Smooth muscle cell (in vitro differentiated cells): ENCODE results near the gene CFL1. TPM values are rescaled to one million over a fixed set of nuclear protein-coding genes. Genes with fewer than 3 reads are reported as not detected.

Source experiments
- DNase-seq: peaks from one replicate; lab custom pipeline; 2025; ENCODE audit not compliant: unreplicated experiment; lab: John Stamatoyannopoulos, UW
- H2AFZ ChIP-seq: fragments of 200-600 bp; sonication (generic); 2 replicates; pipeline ENCODE4 v1.6.0; 2016; ENCODE audit warnings: antibody characterized with exemption, low read depth, mild to moderate bottlenecking
- H3F3A ChIP-seq: fragments of 200-600 bp; sonication (generic); 2 replicates; pipeline ENCODE4 v1.6.0; 2017; ENCODE audit warnings: antibody characterized with exemption, low read depth
- H3K27ac ChIP-seq: fragments of 200-600 bp; sonication (generic); 2 replicates; pipeline ENCODE4 v1.5.1; 2016; ENCODE audit warnings: low read depth, mild to moderate bottlenecking
- H3K27me3 ChIP-seq: fragments of 200-600 bp; sonication (generic); 2 replicates; pipeline ENCODE4 v1.6.1; 2016; ENCODE audit warnings: low read depth, mild to moderate bottlenecking
- H3K36me3 ChIP-seq: fragments of 200-600 bp; sonication (generic); 2 replicates; pipeline ENCODE4 v1.5.1; 2016; ENCODE audit warnings: low read depth
- H3K4me1 ChIP-seq: fragments of 200-600 bp; sonication (generic); 2 replicates; pipeline ENCODE4 v1.5.1; 2016; ENCODE audit warnings: low read depth
- H3K4me2 ChIP-seq: fragments of 200-600 bp; sonication (generic); 2 replicates; pipeline ENCODE4 v1.6.0; 2016; ENCODE audit warnings: mild to moderate bottlenecking
- H3K4me3 ChIP-seq: fragments of 200-600 bp; sonication (generic); 2 replicates; pipeline ENCODE4 v1.5.1; 2016; ENCODE audit warnings: mild to moderate bottlenecking
- H3K79me2 ChIP-seq: fragments of 200-600 bp; sonication (generic); 2 replicates; pipeline ENCODE4 v1.6.0; 2016; ENCODE audit warnings: low read depth, mild to moderate bottlenecking
- H3K9ac ChIP-seq: fragments of 200-600 bp; sonication (generic); 2 replicates; pipeline ENCODE4 v1.6.0; 2016; ENCODE audit warnings: low read depth
- H3K9me3 ChIP-seq: fragments of 200-600 bp; sonication (generic); replicated peaks from 2 replicates; pipeline ENCODE4 v1.5.1; 2016; ENCODE audit warnings: low read depth
- H4K20me1 ChIP-seq: fragments of 200-600 bp; sonication (generic); 2 replicates; pipeline ENCODE4 v1.6.0; 2016; ENCODE audit warnings: low read depth
- CTCF ChIP-seq: fragments of 200-600 bp; sonication (generic); IDR thresholded peaks from 2 replicates; pipeline ENCODE4 v1.5.1; 2017; ENCODE audit warnings: borderline replicate concordance, mild to moderate bottlenecking, antibody characterized with exemption; ENCODE audit not compliant: insufficient read depth, poor library complexity, severe bottlenecking
- WGBS: methylation state at CpG from one replicate; pipeline ENCODE4 v1.1.7; 2016; ENCODE audit warnings: low lambda C conversion rate; 5-methylcytosine and 5-hydroxymethylcytosine counted together
- polyA plus RNA-seq: library from polyadenylated mRNA; unstranded; fragments of >200 nt; fragmentation: Nextera tagmentation; extraction: Ambion mirVana; gene quantifications from 2 replicates; pipeline ENCODE4 v1.2.1, GENCODE V29; 2016
- total RNA-seq: library from RNA; depleted of rRNA; stranded (reverse); fragments of >200 nt; gene quantifications from 2 replicates; pipeline ENCODE4 v1.2.3, GENCODE V29; 2014

The CFL1 gene
- total and polyA plus RNA-seq, 2 experiments from 2014 or later, result 1,255 to 3,052 TPM

GRCh38 chr11:65903068-65903481 is 45.1 kb upstream of the CFL1 start:
- Histone ChIP-seq H3K4me3 (no peak overlapping the region), H3K27ac (peak overlapping the region; percentile 82), H2AFZ (no peak overlapping the region), H4K20me1 (peaks cover 11% of the 10 kb centered on the region), H3K9ac (peak overlapping the region; percentile 72), H3K4me2 (peak overlapping the region; percentile 62), H3F3A (peaks cover 26% of the 10 kb centered on the region), H3K4me1 (peaks cover 25% of the 10 kb centered on the region), H3K27me3 (no peaks in the 10 kb centered on the region), H3K79me2 (peaks cover 15% of the 10 kb centered on the region), H3K36me3 (no peaks in the 10 kb centered on the region), H3K9me3 (no peaks in the 10 kb centered on the region)
- WGBS, result 3% methylated on average over 5 of the region's 5 CpGs
- DNase-seq, result peak; percentile 33
- no peak for TF ChIP-seq CTCF

- H3K4me2 ChIP-seq, result peak overlapping the region; percentile 99
- no peaks in the 10 kb centered on the region for H3K27me3 ChIP-seq
- no peak for DNase-seq
- H3K9me3 ChIP-seq, result no peaks in the 10 kb centered on the region
- H3K4me3 ChIP-seq, result peak overlapping the region; percentile 89
- H3K4me1 ChIP-seq, result peaks cover 25% of the 10 kb centered on the region
- no peak for TF ChIP-seq CTCF
- no peak overlapping the region for H2AFZ ChIP-seq
- peaks cover 26% of the 10 kb centered on the region for H3F3A ChIP-seq
- WGBS, result 80% methylated on average over 11 of the region's 11 CpGs
- peaks cover 30% of the 10 kb centered on the region for H4K20me1 ChIP-seq
- peak overlapping the region; percentile 82 for H3K27ac ChIP-seq
- H3K9ac ChIP-seq, result peak overlapping the region; percentile 99
- peaks cover 36% of the 10 kb centered on the region for H3K79me2 ChIP-seq
- no peaks in the 10 kb centered on the region for H3K36me3 ChIP-seq
These were observed 42.9 kb upstream of the CFL1 start for GRCh38 chr11:65900899-65901180.

- Histone ChIP-seq H2AFZ (no peak within 1 kb of the TSS), H3K9ac (peak within 1 kb of the TSS; percentile 99), H3F3A (peaks cover 26% of the 10 kb centered on the region), H3K36me3 (no peaks in the 10 kb centered on the region), H3K27ac (peak within 1 kb of the TSS; percentile 82), H3K4me3 (peak within 1 kb of the TSS; percentile 89), H3K79me2 (peaks cover 41% of the 10 kb centered on the region), H3K27me3 (no peaks in the 10 kb centered on the region), H3K4me2 (peak within 1 kb of the TSS; percentile 99), H4K20me1 (peaks cover 35% of the 10 kb centered on the region), H3K4me1 (peaks cover 25% of the 10 kb centered on the region), H3K9me3 (no peaks in the 10 kb centered on the region)
- WGBS, result 5% methylated on average over 50 of the region's 80 CpGs
- TF ChIP-seq CTCF, result no peak
- peak; percentile 74 for DNase-seq
These were observed 42.3 kb upstream of the CFL1 start, which contains the start of gene FOSL1 for GRCh38 chr11:65900125-65900898. FOSL1 (minus strand) TSS chr11:65900388; CDS start chr11:65900339, 49 bp downstream.
